IPS-NIHi7 (cell line): Measurements from ENCODE around the gene JCAD.

Experiments used
- DNase-seq: peaks from one replicate; pipeline ENCODE4 v3.0.0; 2012; ENCODE audit warnings: mixed read lengths; ENCODE audit errors: extremely low spot score

The JCAD gene

DNA sequence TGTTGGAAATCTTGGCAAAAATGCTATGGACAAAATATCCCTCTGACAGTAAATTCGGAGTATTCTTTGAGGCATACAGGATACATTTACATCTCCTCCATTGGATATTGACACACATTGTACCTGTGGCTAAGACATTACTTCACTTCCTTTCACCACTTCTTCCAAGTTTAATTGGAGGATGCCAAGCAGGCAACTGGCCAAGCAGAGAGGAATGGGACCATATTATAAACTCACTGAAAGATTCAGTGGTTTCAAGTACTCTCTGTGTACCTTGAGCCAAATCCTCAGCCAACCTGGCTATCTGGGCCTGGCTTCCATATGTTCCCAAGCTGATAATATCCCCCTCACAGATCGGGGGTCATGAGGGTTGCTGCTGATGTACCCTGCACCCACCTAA is 14.7 kb upstream of the JCAD start:
- no peak for DNase-seq

DNA sequence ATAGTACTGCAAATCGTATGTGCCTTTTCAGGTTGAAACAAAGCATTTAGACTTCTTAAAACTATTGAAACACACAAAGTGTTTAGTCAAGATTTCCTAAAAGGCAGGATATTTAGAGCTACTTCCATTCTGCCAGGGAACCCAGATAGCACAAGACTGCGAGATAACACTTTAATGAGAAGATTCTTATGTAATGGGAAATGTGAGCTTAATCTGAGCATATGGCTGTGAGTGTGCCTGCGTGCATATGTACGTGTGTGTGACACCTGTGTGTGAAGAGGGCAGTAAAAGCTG is 14.3 kb upstream of the JCAD start:
- DNase-seq = no peak

DNA sequence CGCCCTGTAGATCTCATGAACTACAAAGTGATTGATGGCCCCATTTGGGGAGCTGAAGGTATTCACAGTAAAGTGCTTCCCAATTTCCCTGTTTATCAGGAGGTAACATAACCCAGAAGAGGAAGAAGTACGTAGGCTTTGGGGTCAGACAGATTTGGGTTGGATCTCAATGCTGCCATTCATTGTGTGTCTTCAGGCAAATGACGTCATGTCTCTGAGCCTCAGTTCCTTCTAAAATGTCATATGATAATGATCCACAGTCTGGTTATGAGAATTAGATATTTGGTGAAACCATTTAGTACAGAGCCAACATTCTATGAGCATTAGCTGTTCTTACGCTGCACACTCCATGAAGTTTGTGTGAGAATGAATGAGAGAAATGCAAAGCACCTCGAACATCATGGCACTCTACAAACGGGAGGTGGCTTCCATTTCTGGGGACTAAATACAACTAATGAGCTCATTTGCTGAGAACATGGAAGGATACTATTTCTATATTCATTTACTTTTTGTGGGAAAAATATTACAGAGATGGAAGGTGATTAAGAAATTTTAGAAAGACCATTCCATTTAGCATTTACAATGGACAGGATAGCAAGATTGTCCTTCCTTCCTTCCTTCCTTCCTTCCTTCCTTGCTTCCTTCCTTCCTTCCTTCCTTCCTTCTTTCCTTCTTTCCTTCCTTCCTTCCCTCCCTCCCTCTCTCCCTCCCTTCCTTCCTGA is 13.8 kb upstream of the JCAD start:
- no peak for DNase-seq

DNA sequence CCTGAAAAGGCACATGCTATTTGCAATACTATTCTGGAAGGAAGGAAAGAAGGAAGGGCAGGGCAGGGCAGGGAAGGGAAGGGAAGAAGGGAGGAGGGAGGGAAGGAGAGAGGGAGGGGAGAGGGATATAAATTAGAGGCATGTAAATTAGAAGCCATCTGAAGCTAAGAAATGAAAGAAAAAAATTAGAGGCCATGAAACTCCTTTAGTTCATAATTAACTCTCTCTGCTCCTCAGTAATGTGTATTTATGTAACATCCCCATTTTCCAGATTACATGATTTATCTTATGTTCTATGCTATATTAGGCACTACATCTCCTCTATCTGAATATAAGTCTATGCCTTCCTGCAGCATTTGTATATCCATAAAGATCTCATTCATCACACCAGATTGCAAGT is 12.7 kb upstream of the JCAD start:
- DNase-seq = no peak

DNA sequence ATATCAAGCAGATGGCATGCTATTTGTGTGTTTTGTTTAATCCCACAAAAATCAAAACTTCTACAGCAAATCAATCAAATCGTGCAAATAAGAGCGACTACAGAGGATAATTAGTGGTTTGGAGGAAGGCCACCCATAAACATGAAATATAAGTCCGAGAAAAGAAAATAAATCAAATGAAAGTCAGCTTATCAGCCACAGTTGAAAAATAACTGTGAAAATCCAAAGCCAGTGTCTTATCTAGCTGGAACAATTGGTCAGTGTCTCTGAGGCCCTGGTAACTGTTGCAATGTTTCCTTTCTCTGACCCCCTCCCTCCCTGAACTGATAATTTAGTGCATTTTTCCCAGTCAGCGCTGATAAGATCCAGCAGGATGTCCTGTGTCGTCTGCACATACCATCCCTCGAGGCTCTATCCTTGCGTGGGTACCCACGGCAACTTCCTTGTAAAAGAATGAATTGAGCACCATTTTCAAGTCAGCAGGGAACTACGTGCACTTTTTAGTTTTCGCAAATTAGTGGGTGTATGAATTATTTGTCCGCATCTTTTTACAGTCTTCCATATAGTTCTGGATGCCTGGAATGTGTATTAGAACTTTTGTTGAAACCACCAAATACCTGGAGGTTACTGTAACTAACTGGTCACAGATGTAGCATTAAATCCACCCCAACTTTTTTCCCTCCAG is 10.8 kb upstream of the JCAD start:
- no peak for DNase-seq

DNA sequence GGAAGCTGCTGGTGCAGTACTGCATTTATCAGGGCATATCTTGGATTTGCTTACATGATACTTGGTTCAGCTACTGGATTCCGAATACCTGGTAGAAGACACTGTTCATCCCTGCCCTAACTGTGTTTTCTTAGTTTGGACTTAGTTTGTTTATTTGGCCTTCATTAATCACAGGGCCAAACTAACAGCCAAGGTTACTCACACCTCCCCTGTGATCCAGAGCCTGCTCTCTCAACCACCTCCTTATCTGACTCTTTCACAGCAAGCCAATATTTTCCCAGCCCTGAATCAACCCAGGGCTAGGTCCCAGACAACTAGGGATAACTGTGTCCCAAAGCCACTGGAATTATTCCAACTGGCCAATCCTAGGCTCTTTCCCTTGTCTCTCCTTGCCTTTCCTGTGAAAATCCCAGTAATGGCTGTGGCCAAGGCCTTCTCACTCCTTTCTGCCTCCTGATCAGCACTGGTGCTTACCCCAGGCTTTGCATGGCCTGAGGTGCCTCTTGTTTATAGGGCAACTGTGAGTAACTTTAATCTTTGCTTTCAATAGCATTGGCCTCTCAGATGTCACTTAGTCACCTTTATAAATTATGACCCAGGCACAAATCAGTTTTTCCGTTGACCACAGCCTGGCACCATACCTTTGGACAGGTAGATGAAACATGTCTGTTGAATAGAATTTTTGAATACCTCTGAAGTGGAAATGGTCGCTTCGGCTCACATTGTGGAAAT is 9.3 kb upstream of the JCAD start:
- no peak for DNase-seq

DNA sequence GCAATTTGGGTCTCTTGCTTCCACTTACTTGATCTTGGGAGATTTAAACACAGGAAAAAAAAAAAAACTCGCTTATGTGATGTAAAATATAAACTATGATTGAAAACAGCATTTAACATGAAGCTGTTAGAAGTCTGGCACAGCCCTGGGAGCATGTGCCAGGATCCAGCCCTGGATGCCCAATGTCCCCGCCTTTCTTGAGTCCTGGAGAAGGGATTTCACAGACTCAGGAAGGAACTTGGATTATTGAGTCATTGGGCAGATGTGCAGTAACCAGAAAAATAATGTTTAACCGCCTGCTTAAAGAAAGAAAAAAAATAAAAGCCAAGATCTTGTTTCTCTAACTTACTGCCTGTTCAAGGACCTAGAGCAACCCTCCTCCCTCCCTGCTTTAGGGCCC is 3.7 kb upstream of the JCAD start:
- DNase-seq = no peak

DNA sequence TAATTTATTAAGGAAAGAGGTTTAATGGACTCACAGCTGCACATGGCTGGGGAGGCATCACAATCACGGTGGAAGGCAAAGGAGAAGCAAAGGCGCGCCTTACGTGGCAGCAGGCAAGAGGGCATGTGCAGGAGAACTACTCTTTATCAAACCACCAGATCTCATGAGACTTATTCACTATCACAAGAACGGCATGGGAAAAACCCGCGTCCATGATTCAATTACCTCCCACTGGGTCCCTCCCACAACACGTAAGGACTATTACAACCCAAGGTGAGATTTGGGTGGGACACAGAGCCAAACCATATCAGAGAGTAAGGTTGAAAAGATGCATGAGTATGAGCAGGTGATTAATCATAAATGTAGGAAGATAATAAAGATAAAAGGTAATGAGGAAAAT is 3.2 kb upstream of the JCAD start:
- no peak for DNase-seq

DNA sequence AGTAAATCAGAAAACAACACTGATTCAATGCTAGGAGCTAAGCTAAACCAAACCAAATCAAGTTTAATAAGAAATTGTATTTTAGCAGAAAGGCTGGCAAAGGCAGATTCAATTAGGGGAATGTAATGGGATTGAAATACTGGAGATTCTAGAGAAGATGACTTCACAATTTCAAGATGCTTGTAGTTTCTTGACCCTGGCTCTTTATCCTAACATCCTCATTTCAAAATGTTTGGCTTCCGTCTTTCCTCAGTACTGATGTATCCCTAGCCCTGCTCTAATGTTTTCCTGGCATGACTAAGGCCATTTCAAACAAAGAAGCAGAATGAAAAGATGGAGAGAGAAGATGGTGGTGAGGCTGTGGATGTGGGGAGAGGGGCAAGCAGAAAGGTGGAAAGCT is 2.7 kb upstream of the JCAD start:
- DNase-seq = no peak

DNA sequence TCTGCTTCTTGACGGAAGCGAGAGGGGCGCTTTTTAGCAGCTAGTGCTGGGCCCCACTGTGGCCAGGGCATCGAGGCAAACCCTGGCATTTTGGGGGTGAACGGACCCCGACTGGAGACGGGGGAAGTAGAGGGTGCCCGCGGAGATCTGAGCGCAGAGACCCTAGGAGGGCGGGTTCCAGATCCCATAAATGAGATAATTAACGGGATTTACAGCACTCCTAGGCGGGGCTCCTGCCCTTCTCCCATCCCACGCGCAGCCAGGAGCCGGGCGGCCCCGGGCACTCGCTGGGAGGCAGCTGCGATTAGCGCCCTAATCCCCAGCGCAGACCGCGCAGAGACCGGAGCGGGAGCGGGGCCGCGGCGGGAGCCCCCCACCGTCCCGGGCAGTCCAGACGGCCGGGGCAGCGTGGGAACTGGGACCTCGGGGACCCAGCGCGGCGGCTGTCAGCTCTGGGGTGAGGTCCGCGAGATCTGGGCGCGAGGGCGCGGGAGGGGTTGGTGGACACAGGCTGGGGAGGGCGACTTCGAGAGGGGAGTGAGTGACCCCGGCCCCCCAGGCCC is 735 bp downstream of the JCAD start:
- no peak for DNase-seq

DNA sequence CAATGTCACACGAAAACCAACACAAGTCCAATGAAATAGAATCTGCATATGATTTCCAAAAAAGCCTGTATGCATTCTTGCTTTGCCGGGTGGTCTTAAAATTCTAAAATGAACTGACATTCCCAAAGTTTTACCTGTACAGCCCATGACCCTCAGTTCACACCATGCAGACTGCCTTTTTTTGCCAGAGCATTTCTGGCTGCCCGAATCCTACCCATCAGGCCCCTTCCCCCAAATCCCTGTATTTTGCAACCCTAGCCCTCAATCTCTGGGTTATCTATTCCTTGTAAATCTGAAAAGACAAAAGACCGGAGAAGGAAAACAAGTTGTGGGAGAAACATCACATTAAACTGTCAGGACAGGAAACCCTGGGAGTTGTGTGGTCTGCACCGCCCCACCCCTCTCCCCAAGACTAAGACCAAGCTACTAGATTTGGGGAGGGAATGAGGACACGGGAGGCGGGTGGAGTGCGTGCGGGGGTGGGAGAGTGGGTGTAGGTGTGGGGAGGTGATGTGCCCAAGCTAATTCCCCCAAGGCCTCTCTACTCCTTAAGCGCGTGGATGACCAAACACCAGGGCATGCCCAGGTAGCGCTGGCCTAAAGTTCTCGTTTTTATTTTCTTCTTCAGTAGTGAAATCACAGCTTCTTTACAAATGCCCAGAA is 1.4 kb downstream of the JCAD start:
- no peak for DNase-seq

DNA sequence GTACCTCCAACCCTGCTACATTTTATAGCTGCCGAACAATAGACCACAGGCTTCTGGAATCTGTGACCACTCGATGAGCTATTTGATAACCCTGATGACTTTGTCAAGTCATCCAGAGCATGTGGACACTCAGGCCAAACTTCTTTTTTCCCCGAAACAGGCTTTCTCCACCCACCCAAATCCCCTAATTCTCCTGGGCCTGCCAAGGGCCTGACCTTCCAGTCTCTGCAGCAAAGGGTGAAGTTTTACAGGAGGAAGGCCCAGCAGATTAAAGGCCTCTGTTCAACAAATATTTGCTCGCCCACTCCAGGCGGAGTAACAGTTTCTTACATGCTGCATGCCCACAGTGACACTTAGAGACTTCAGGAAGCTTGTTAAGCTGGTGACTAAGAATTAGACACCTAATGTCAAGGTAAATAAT is 2.0 kb downstream of the JCAD start:
- DNase-seq = no peak

DNA sequence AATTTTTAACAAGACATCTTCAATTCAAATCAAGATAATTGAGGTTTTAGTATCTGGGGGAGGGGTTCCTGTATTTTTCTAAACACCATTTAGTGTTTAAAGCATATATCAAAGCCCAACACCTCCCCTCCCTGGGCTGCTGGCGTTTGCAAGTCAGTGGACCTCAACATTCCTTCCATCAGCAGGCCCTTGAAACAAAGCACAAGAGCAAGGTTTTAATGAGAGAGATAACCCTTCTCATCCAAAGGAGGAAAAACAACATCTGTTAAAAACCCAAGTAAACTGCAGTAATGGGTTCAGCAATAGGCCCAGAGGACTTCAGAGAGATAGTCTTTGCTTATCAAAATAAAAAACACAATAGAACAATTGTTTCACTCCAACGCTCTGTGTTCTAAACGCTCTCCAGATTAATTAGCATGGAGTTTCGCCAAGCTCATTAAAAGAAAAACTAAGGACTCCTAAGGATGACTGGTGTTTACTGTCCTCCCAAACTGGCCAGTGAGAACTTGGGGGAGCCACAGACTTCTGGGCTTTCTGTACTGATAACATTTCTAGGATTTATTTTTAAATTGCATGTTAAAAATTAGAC is 2.5 kb downstream of the JCAD start:
- peak; percentile 52 for DNase-seq

DNA sequence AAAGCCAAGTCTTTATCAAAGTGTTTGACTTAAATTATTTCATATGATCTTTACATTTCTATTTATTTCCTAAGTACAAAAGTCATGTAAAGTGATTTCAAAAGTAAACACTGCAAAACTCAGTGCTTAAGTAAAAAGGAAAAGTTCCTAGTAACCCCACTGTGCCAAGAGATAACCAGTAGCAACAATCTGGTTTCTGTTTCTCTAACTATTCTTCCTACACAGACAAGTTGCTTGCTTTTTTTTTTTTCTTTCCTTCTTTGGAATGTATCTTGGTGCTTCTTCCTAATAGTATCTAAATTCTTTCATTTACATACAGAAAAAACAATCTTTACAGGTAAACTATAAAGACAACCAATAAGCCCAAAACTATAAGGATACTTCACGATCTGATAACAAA is 3.1 kb downstream of the JCAD start:
- no peak for DNase-seq

DNA sequence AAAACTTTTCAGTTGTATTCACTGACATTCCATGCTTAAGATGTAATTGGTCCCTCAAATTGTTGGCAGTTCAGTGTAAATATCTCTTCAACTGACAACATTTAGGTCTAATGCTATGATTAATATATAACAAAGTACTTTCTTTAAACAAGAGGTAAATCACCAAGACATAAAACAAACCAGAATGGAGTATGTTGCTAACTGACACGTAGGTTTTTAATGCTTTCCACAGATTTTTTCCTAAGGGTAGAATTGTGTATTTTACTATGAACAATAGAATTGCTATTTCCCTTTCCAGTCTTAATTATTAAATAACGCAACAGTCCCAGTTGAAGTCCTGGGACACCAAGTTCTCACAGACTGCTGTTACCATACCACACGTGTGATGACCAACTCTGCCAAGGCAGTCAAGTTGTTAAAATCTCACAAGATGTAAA is 4.1 kb downstream of the JCAD start:
- no peak for DNase-seq

DNA sequence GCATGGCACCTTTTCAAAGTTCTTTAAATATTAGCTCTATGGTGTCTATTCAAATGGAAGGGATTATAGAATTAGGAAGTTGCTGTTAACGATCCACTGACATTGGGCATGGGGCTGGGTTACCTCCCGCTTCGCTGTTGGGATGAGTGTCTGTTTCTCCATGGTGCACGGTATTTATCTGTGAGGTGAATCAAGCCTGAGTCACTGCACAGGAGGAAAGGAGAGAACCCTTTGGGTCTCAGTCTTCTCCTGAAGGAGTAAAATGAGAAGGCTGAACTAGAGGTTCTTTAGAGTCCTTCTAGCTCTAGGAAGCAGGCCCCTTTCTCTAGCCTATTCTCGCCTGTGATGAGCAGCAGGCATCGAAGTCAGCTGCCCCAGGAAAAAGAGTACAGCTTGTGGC is 7.3 kb downstream of the JCAD start:
- DNase-seq = no peak

DNA sequence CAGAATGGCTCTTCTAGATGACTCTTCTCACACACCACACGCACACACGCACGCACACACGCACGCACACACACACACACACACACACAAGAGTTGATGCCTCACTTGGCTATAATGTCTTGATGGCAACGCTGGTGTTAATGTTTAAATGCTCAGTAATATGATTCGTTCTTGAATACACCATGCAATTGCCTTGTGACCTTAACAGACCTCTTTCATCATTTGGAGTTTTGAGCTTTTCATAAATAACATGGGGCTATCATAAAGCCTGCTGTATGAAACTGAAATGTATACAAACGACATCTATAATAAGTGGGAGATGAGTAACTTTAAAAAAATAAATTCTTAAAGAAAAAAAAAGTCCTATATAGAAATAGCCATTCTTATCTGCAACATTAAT is 8.2 kb downstream of the JCAD start:
- DNase-seq = no peak

DNA sequence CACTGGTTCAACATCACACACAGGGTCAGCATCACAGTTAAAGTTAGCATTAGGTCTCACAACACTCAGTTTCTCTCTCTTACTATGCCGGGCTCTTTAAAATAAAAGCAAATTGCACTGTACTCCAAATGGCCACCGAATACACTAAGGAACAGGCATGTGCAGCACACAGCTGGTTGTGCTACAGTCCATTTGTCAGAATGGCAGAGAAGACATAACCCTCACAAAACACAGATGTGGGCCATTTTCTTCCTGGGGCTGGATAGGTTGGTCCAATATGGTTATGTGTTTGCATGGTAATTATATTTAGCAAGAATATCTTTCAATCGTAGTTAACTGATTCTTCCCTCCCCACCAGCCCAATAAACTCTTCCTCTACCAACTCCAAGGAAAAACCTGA is 9.0 kb downstream of the JCAD start:
- DNase-seq = no peak

DNA sequence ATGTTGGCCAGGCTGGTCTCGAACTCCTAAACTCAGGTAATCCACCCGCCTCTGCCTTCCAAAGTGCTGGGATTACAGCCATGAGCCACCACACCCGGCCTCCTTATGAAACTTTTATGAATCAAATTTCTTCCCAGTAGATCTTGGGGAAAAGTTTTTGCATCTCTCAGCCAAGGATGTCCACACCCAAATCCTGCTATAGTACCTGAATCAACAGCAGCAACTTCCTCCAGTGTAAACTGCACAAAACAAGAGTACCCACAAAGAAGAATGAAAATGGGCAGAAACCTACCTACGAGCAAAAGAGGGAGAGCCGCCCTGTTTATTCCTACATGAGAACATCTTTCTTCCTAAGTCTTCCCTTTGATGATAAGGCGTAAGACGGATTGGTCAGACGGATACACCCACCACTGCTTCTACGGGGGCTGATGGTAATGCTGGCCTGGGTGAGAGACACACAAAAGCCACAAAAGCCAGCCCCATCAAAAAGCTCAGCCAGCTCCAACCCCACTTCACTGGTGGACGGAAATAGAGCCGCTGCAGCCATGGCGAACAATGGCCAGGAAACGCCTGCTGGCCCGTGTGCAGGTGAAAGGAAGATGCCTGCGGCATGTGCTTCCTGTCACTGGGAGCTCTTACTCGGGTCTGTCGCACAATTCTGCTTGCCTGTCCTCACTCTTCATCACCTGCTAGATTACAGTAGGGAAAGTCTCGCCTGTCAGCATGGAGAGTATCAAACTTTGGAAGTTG is 10.4 kb downstream of the JCAD start:
- DNase-seq = no peak

DNA sequence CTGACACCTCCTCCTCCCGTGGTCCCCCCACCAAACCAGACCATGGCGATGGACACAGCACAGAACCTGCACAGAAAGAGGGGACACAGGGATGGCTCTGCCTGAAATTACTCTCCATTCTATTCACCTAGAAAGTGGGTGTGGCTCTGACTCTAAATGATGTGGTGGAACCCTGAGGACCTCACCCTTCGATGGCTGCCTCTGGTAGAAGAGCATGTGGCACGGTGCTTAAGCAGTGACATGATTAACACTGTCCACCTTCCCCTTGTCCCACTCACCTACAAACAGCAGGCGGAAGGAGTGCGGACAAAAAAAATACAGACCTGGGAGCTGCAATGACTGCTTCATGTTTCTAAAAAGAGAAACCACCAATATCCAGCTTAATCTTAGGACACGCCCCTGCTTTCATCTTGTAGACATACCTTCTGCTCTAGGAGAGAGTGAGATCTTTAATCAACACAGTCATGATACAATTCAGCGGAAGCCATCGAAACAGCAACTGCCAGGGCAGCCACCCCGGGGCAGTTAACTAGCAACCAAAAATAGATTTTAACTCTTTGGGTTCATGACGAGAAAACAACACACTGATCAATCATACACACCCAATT is 11.4 kb downstream of the JCAD start:
- DNase-seq = no peak

DNA sequence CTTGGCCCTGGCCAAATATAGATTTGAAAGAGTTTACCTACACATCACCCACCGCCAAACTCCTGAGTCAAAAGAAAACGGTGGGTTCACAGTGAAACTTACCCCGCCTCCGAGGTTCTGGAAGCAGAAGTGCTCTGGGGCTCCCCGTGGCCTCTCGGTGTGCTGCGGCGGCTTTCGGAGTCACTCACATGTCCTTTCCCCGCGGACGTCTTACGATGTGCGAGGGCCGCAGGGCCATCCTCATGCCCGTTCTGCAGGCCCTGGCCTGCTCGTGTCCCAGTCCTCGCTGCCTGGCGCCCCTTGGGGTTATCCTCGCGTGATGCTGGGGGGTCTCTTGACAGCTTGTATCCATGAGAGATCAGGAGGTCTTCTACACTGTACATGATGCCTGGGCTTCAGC is 12.0 kb downstream of the JCAD start:
- DNase-seq = no peak
